ENCODE measurements around the gene MARK4.

Gene MARK4

DNA sequence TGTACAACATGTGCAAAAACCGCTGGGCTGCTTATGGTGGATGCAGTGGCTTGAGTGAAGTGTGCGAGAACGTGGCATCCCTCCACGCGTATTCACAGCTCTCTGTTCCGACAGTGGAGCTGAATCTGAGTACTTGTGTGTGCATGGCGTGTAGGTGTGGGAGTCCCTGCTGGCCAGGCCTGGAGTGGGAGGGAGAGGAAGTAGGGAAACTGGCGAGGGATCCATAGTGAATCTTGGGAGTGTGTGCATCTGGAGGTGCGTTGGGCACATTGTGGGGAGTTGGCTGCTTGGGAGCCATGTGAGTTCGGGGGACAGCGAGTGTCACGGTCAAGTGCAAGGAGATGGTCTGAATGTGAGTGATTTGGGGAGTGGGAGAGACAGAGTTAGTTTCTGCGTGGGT is 91.8 kb downstream of the MARK4 start:
- DNase-seq: no peak

DNA sequence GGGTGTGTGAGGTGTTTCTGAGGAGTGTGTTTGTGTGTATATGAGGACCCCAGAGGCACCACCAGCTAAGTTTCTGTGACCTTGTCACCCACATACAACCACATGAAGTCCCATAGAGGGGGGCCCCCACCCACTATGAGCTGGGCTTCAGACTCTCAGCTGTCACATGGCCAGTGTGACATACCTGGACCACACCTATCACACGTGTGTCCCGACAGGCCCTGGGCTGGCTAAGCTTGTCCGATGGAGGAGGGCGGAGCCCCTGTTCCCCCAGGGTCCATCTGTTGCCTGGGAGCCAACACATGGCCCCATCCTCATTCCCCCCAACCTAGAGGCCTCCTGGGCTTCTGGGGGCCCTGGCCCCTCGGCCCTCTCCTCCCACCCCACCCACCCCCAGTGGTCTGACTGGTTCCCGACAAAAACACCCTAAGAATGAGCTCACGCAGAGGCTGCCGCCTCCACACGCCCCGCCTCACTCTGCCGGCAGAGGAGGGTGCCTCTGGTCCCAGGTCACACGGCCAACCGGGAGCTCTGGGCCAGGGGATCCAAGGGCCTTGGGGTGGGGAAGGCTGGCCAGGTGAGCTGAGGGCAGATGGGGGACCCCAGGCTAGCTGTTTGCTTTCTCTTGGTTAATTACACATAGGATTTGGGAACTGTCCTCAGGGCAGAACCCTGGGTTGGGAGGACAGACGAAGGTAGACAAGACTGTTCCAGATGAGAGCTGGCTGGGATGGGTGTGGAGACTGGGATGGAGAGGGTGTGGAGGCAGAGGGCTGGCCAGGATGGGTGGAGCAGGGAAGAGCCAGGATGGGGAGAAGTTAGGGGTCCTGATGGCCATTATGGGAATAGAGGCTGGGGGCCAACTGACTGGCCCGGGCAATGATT is 93.8 kb downstream of the MARK4 start:
- no peak for DNase-seq

DNA sequence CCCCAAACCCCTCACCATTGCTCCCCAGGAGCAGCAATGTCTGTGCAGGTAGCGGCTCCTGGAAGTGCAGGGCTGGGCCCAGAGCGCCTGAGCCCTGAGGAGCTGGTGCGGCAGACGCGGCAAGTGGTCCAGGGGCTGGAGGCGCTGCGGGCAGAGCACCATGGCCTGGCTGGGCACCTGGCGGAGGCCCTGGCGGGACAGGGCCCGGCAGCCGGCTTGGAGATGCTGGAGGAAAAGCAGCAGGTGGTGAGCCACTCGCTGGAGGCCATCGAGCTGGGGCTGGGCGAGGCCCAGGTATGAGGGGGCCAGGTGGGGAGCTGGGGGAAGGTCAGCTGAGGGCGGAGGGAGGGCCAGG is 94.4 kb downstream of the MARK4 start:
- no peak for DNase-seq

DNA sequence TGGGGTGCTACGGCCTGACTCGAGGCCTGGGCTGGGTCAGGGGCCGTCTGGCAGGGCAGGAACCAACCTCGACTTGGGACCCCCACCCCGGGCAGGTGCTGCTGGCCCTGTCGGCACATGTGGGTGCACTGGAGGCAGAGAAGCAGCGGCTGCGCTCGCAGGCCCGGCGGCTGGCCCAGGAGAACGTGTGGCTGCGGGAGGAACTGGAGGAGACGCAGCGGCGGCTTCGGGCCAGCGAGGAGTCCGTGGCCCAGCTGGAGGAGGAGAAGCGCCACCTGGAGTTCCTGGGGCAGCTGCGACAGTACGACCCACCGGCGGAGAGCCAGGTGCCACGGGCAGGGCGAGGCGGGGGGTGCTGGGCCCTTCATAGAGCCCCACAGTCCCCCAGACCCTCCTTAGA is 95.4 kb downstream of the MARK4 start:
- DNase-seq: no peak

DNA sequence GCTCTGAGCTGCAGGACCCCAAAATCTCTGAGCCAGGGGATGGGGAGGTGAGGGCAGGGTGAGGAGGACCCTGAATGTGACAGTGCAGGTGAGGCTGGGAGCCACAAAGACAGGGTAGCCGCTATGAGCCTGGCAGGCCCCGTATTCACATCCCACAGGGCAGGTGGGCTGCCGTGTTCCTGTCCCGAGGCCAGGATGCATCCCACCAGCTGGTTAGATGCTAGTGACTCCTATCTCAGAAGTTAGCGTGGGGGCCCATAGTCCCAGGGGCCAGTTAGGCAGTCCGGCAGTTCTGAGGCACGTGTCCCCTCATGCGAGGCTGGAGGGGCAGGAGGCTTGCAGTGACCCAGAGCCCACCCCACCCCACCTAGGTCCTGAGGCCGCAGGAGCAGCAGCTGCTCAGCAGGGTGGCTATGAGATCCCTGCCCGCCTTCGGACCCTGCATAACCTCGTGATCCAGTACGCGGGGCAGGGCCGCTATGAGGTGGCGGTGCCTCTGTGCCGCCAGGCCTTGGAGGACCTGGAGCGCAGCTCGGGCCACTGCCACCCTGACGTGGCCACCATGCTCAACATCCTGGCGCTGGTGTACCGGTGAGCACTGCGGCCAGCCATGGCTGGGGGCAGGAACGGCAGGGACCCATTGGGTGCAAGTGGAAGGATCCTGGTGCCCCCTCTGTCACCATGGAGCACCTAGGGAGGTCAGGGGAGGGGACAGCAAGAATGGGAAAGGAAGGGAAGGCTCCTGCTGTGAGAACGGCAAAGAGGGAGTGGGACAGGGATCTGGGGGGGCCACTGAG is 96.7 kb downstream of the MARK4 start:
- no peak for DNase-seq

DNA sequence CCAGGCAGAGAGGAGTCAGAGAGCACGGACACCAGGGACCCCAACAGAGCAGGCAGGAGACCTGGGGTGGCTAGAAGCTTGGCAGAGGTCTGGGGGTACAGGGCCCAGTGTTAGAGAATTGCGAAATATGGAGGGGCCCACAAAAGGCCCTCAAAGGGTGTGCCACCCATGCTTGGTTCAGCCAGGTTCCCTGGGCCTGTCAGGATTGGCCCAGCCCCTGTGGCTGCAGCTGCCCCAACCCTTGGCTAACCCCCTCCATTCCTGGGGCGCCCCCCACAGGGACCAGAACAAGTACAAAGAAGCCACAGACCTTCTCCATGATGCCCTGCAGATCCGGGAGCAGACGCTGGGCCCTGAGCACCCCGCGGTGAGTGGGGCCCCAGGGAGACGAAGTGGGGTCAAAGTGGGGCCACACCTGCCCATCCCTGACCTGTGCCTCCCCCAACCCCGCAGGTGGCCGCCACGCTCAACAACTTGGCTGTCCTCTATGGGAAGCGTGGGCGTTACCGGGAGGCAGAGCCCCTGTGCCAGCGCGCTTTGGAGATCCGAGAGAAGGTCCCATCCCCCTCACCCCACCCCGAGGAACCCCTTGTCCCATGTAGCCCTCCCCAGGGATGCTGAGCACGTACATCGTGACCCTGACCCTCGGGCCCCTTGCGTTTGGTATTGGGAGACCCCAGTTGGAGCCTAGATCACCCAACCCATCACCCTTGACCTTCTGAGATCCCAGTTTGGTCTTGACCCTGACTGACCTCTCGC is 97.5 kb downstream of the MARK4 start:
- no peak for DNase-seq

DNA sequence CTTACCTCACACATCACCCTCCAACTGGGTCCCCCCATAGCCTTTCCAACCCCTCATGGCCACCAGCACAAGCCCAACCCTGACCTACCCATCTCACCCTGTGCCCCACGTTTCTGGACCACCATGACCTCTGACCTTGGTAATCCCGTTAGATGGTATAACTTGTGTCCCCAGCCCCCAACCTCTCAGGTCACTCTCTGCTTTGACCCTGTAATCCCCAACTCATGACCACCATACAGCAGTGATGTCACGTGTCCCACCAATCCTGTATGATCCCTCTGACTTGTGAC is 98.0 kb downstream of the MARK4 start:
- DNase-seq: no peak

DNA sequence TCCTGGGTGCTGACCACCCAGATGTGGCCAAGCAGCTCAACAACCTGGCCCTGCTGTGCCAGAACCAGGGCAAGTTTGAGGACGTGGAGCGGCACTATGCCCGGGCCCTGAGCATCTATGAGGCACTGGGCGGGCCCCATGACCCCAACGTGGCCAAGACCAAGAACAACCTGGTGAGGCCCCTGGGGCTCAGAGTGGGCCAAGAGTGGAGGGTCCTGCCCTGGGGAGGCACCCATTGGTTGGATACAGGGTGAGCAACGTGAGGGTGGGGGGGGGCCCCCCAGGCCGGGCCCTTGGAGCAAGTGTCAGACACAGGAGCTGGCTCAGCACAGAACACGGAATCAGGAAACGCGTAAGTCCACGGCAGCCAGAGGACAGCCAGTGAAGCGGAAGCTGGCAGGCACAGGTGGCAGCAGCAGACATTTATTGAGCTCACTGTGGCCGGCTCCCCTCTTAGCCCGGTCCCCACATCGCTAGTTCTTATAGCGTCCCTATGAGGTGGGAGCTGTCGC is 98.4 kb downstream of the MARK4 start:
- no peak for DNase-seq

DNA sequence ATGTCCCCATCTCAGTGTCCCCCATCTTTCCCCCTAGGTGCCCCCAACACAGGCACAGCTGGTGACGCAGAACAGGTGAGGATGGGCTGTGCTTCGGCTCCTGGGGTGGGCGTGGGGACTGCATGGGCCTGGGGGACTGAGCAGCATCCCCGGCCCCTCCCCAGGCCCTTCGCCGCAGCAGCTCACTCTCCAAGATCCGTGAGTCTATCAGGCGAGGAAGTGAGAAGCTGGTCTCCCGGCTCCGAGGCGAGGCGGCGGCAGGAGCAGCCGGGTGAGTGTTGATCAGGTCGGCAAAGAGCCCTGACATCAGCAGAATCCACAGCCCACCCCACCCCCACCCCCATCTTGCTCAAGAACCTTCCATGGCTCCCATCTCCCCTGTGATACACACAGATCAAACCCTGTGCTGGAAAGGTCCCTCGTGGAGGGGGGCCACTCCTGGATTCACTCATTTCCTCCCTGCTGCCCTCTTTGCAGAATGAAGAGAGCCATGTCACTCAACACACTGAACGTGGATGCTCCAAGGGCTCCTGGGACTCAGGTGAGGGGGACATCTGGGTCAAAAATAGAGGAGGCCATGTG is 99.5 kb downstream of the MARK4 start:
- DNase-seq: no peak

DNA sequence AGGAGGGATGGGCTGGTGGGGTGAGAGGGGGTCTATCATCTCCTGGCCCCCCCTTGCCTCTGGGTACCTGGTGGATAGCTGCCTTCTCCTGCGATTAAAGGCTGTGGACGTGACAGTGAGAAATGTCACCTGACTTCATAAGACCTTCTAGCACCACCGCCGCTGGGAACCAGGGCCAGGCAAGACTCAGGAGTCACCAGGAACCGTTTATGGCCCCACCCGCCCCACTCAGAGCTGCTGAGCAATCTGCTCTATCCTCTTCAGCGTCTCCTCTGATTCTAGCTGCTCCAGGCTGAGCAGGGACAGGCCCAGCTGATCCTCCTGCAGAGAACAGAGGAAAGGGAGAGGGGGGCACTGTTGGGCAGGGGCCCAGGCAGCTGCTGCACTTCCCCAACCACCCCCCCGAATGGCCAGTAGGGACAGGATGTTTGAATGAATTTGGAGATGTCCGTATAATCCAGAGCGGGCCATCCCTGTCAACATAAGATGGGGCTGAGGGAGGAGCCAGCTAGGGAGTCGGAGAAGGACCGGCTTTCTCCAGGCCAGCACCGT is 100.4 kb downstream of the MARK4 start:
- no peak for DNase-seq

DNA sequence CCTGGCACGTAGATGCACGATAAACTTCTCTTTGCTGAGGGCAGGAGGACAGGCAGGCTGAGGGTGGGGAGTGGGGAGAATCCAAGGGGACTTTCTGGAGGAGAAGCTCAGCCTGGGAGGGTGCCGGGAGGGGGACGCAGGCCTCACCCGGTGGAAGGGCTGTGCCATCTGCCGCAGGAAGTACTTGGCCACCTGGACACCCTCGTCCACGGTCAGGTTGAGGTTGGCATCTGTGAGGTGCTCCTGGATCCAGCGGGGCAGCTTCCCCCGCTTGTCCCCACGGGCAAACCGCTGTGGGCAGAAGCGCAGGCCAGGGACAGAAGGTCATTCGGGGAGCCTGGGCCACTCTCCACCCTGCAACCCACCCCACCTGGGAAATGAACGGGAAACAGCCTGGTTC is 101.0 kb downstream of the MARK4 start:
- DNase-seq: no peak

DNA sequence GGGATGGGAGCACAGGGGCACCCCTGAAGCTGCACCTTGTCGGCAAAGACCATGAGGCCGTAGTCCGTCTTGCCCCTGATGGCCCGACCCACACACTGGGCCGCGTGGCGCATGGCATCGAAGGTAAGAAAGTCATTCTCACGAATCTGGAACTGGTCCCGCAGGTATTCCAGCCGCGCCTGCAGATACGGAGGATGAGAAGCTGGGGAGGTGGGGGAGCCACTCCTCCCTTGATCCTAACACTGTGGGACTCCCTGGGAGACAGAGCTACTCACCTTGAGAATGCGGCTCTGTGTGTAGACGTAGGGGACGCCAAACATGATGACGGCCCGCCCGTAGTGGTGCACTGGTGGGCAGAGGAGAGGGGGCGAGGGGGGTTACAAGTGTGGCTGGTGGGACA is 101.4 kb downstream of the MARK4 start:
- no peak for DNase-seq

DNA sequence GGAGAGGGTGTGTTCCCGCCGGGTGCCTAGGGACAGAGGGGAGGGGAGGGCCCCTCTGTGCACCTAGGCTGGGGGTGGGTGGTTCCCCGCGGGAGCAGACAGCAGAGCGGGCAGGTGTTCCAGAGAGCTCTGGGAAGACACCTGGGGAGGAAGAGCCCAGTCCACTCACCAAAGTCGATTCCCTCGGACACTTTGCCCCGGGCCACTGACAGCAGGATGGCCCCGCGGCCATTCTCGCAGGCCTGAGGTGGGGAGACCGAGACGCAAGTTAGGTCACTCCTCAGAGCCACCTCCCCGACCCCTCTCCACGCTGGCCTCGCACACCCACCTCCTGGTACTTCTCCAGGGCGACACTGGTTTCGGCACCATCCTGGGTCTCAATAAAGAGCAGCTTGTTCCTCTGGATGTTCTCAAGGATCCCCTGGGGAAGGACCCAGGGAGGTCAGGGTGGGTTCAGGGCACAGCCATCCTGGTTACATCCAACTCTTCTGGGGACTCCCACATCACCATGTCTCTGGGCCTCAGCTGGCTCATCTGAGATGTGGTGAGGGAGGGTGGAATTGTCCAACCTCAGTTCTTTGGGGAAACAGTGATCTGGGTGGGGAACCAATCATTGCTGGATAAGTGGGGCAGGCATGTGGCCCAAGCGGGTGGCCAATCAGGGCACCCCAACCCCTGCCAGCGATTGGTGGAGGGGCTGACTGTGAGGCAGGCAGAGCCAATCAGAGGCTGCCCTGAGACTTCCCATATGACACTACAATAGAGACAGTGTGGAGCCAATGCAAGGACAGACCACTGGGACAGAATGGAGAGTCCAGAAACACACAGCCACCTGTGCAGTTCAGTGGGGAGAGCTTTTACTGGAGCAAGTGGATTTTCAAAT is 102.1 kb downstream of the MARK4 start:
- DNase-seq: no peak

DNA sequence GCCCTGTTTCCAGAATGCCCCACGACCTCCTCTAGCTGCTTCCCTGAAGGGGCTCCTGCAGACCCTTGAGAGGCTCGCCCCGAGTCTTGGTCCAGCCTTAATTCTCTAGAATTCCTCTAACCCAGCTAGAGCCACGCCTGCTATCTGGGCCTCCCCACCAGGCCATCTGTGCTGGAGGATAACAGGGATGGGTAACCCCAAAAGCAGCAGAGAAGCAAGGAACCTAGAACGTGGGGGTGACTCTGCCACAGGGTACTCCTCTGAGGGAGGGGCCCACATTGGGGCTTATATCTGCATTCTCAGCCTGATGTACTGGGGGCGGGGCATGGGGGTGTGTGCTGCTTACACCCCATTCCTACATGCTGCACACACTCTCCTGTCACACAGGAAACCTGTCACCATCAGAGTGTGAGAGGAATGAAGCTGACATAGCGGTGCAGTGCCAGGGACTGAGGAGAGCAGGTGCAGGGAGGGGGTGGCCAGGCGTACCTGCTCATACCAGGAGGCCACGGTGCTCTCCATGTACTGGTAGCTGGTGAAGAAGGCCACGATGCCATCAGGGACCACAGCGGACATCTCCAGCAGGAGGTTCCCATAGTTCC is 103.3 kb downstream of the MARK4 start:
- no peak for DNase-seq
